ENCODE data around the gene NUBP1. TPM values are rescaled to one million over a fixed set of nuclear protein-coding genes. Genes with fewer than 3 reads are reported as not detected.

NUBP1 gene
- 10 to 100 TPM; 19.3 to 20.1 TPM for total RNA-seq
- 24.9 TPM for polyA plus RNA-seq (2013, experiment 1 of 2)
- polyA plus RNA-seq (2013, experiment 2 of 2) = 24.7 TPM
- 14.2 to 41.2 (median 23.0) reads per million in 172 experiments for total RNA-seq

DNA sequence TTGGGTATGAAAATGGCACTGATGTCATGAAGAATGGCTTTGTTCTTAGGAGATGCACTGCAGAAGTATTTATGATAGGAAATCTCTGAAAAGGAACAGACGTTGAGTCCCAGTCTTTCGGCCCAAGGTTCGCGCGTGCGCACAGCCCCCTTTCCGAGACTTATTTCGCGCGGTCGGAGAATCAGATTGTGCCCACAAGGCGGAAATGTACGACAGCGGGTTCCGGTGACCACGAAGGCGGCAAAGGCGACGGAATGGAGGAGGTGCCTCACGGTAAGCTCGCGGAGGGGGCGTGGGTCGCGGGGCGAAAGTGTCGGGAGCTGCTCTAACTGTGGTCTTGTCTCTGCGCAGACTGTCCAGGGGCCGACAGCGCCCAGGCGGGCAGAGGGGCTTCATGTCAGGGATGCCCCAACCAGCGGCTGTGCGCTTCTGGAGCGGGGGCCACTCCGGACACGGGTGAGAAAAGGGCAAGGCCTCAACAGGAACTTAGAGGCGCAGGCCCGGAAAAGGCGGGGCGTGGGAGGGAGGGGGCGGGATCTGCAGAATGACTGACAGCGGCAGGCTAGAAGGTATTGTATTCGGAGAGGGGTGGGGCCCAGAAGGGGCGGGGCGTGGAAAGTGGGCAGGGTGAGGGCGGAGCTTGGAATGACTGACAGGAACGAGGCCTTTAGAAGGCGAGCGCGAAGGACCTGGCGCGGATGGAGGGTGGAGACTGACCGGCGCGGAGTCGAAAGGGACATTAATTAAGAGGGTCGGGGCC, at the start of gene NUBP1:
Gene NUBP1, plus strand, starts transcription at position 233 of the 760 bp plus-strand sequence. Its CDS starts 22 bp downstream, at position 255.
- peak; percentile 94 for ATAC-seq (ENCODE audit: poor library complexity)
- peaks cover 47% of the 10 kb centered on the region for H3K36me3 Mint-ChIP-seq (ENCODE audit: low read depth)
- CTCF ChIA-PET = interaction anchor here (1.2 kb wide), 1 partner anchor 234 kb away, joined by 5 read pairs; no protein-coding TSS in a partner anchor
- intact Hi-C loops (cut with DNase I, micrococcal nuclease) = loop anchor here (5.0 to 10.0 kb wide), 4 partner anchors 201 to 1879 kb away; partner anchors contain the start of genes ATF7IP2 (in 1 of the 2), CARHSP1 (in 1 of the 2), CLEC16A (in 1 of the 2) and DEXI (in 1 of the 2)
- peak within 1 kb of the TSS; percentile 95 to 99 for H3K27ac ChIP-seq (ENCODE audit: low read depth in 1 of 2, low read length in 2 of 2)
- DNase-seq = peak; percentile 98 to 100 (median 99)
- H3K4me1 ChIP-seq (ENCODE audit: insufficient read depth, low read length) = peaks cover 22% of the 10 kb centered on the region
- peaks cover 29% of the 10 kb centered on the region for H3K4me1 Mint-ChIP-seq (ENCODE audit: low read depth)
- H3K27ac Mint-ChIP-seq = peak within 1 kb of the TSS; percentile 97
- POLR2A ChIA-PET = interaction anchor here (0.7 to 1.7 kb wide), 9 partner anchors 8 to 1652 kb away, joined by 3 to 16 read pairs (median 4); partner anchors contain the start of genes ATF7IP2, DEXI and HAPSTR1
- peak within 1 kb of the TSS; percentile 88 for H3K4me3 ChIP-seq (ENCODE audit: low read length)
- H3K27me3 Mint-ChIP-seq = no peaks in the 10 kb centered on the region
- no peaks in the 10 kb centered on the region for H3K9me3 Mint-ChIP-seq
- H3K27me3 ChIP-seq (ENCODE audit: control insufficient read depth in 1 of 2, insufficient read depth in 2 of 2, low read length in 2 of 2) = no peaks in the 10 kb centered on the region
- peaks cover 11% of the 10 kb centered on the region for H3K36me3 ChIP-seq (ENCODE audit: insufficient read depth, low read length)
- TF ChIP-seq, protein P1, sequence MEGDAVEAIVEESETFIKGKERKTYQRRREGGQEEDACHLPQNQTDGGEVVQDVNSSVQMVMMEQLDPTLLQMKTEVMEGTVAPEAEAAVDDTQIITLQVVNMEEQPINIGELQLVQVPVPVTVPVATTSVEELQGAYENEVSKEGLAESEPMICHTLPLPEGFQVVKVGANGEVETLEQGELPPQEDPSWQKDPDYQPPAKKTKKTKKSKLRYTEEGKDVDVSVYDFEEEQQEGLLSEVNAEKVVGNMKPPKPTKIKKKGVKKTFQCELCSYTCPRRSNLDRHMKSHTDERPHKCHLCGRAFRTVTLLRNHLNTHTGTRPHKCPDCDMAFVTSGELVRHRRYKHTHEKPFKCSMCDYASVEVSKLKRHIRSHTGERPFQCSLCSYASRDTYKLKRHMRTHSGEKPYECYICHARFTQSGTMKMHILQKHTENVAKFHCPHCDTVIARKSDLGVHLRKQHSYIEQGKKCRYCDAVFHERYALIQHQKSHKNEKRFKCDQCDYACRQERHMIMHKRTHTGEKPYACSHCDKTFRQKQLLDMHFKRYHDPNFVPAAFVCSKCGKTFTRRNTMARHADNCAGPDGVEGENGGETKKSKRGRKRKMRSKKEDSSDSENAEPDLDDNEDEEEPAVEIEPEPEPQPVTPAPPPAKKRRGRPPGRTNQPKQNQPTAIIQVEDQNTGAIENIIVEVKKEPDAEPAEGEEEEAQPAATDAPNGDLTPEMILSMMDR (IDR thresholded peaks at IDR 0.05) = no peak
- H3K4me3 Mint-ChIP-seq = peak within 1 kb of the TSS; percentile 93
- H3K9me3 ChIP-seq (ENCODE audit: control insufficient read depth in 1 of 2, insufficient read depth in 1 of 2, low read length in 2 of 2) = no peaks in the 10 kb centered on the region

DNA sequence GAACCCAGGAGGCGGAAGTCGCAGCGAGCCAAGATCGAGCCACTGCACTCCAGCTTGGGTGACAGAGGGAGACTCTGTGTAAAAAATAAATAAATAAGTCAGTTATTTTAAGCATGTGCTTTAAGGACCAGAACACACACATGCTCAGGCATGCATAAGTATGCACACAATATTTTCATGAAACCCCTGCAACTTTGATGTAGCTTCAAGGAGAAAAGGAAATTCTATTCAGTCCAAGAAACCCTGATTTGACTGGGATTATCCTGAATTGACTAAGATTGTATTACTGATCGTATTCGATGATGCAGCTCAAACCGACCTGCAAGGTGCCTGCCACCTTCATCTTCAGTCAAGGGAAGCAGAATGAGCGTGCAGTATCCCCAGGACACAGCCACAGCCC, 49.8 kb upstream of the NUBP1 start:
- Mint-ChIP-seq H3K27ac (no peak overlapping the region), H3K9me3 (no peaks in the 10 kb centered on the region), H3K4me3 (no peak overlapping the region), H3K36me3 (ENCODE audit: low read depth) (no peaks in the 10 kb centered on the region), H3K27me3 (peaks cover 52% of the 10 kb centered on the region), H3K4me1 (ENCODE audit: low read depth) (no peaks in the 10 kb centered on the region)
- H3K9me3 ChIP-seq (ENCODE audit: control insufficient read depth in 1 of 2, insufficient read depth in 1 of 2, low read length in 2 of 2) = peaks cover 0 to 4% of the 10 kb centered on the region in 2 experiments
- H3K27me3 ChIP-seq (ENCODE audit: control insufficient read depth in 1 of 2, insufficient read depth in 2 of 2, low read length in 2 of 2) = peaks cover 6 to 17% of the 10 kb centered on the region in 2 experiments
- no peaks in the 10 kb centered on the region for H3K36me3 ChIP-seq (ENCODE audit: insufficient read depth, low read length)
- TF ChIP-seq, protein P1 (IDR thresholded peaks at IDR 0.05) = no peak
- intact Hi-C loops (cut with DNase I, micrococcal nuclease) = no loop called here
- DNase-seq (no peak), ATAC-seq (ENCODE audit: poor library complexity) (no peak)
- no peak overlapping the region for H3K27ac ChIP-seq (ENCODE audit: low read depth in 1 of 2, low read length in 2 of 2)
- ChIA-PET POLR2A (no interaction called here), CTCF (no interaction called here)
- no peak overlapping the region for H3K4me3 ChIP-seq (ENCODE audit: low read length)
- H3K4me1 ChIP-seq (ENCODE audit: insufficient read depth, low read length) = no peaks in the 10 kb centered on the region

DNA sequence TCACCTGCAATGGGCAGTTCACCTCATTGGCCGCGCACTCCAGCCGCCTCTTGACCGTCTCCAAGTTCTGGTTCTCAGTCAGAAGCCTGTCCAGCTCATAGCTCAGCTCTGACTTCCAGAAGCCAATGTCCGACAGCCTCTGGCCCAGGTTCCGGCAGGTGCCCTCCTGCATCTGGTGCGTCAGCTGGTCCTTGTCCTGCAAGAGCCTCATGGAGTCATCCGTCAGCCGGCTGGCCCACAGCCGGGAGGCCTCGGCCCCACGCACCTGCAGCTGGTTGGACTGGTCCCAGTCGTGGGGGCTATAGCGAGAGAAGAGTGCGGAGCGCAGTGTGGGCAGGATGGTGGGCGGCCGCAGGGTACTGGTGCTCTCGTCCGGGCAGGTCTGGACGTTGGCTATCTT, 49.3 kb upstream of the NUBP1 start:
- H3K27me3 ChIP-seq (ENCODE audit: control insufficient read depth in 1 of 2, insufficient read depth in 2 of 2, low read length in 2 of 2) = peaks cover 6 to 17% of the 10 kb centered on the region in 2 experiments
- intact Hi-C loops (cut with DNase I, micrococcal nuclease) = no loop called here
- Mint-ChIP-seq H3K9me3 (no peaks in the 10 kb centered on the region), H3K4me1 (ENCODE audit: low read depth) (no peaks in the 10 kb centered on the region), H3K4me3 (no peak overlapping the region), H3K36me3 (ENCODE audit: low read depth) (no peaks in the 10 kb centered on the region), H3K27ac (no peak overlapping the region), H3K27me3 (peaks cover 52% of the 10 kb centered on the region)
- peaks cover 0 to 4% of the 10 kb centered on the region in 2 experiments for H3K9me3 ChIP-seq (ENCODE audit: control insufficient read depth in 1 of 2, insufficient read depth in 1 of 2, low read length in 2 of 2)
- H3K27ac ChIP-seq (ENCODE audit: low read depth in 1 of 2, low read length in 2 of 2) = no peak overlapping the region
- no peaks in the 10 kb centered on the region for H3K36me3 ChIP-seq (ENCODE audit: insufficient read depth, low read length)
- H3K4me3 ChIP-seq (ENCODE audit: low read length) = no peak overlapping the region
- TF ChIP-seq, protein P1 (IDR thresholded peaks at IDR 0.05) = no peak
- ChIA-PET POLR2A (no interaction called here), CTCF (no interaction called here)
- ATAC-seq (ENCODE audit: poor library complexity) (no peak), DNase-seq (no peak)
- no peaks in the 10 kb centered on the region for H3K4me1 ChIP-seq (ENCODE audit: insufficient read depth, low read length)
